CD4-positive, alpha-beta T cell (primary cell): ENCODE results near the gene UTP25. TPM values are rescaled to one million over a fixed set of nuclear protein-coding genes. Genes with fewer than 3 reads are reported as not detected.
A peak's percentile ranks its signal among the peaks of the same experiment; 100 is the strongest.

ENCODE experiments used
- ATAC-seq: fragments of 200-7000 bp; cut with Tn5 transposase; one replicate; pipeline ENCODE4 v1.10.0; 2022; ENCODE audit warnings: mild to moderate bottlenecking; ENCODE audit not compliant: poor library complexity
- CTCF ChIA-PET: fragments of 350-600 bp; sonication (Branson Sonifier 250); formaldehyde crosslinking; loops from one replicate; lab custom pipeline; 2021; ENCODE audit warnings: antibody characterized with exemption, inconsistent platforms; lab: Charles Lee
- POLR2A ChIA-PET: fragments of 350-600 bp; sonication (Branson Sonifier 250); formaldehyde crosslinking; loops from one replicate; lab custom pipeline; 2021; ENCODE audit warnings: antibody characterized with exemption, inconsistent platforms; lab: Charles Lee
- DNase-seq, 14 experiments: peaks; one replicate each; pipeline ENCODE4 v3.0.0-alpha.2; 2013 to 2020; ENCODE audit warnings: mixed read lengths in 2 of 14
- H3K27ac ChIP-seq, 2 donors: one replicate each; pipeline versions ENCODE4 v1.5.1 to v1.7.0; 2013; ENCODE audit warnings: low read length in 2 of 2, low read depth in 1 of 2, mild to moderate bottlenecking in 1 of 2
- H3K27me3 ChIP-seq, 2 experiments: 1 replicate in 1 of 2; 2 replicates in 1 of 2; pipeline versions ENCODE4 v1.6.1 to v1.7.0; 2013; ENCODE audit warnings: low read length in 2 of 2, control low read depth in 1 of 2, mild to moderate bottlenecking in 1 of 2, moderate library complexity in 1 of 2; ENCODE audit not compliant: insufficient read depth in 2 of 2, control insufficient read depth in 1 of 2
- H3K36me3 ChIP-seq: one replicate; pipeline ENCODE4 v1.6.1; 2013; ENCODE audit warnings: low read length, control low read depth; ENCODE audit not compliant: insufficient read depth
- H3K4me1 ChIP-seq: one replicate; pipeline ENCODE4 v1.6.1; 2013; ENCODE audit warnings: low read length, control low read depth; ENCODE audit not compliant: insufficient read depth
- H3K4me3 ChIP-seq: one replicate; pipeline ENCODE4 v1.5.1; 2013; ENCODE audit warnings: mild to moderate bottlenecking, low read length, moderate library complexity
- H3K9me3 ChIP-seq, 2 experiments: 1 replicate in 1 of 2; 2 replicates in 1 of 2; pipeline versions ENCODE4 v1.6.1 to v1.7.0; 2013; ENCODE audit warnings: low read length in 2 of 2, mild to moderate bottlenecking in 2 of 2, control low read depth in 1 of 2, moderate library complexity in 1 of 2; ENCODE audit not compliant: control insufficient read depth in 1 of 2, insufficient read depth in 1 of 2
- H3K27ac Mint-ChIP-seq: one replicate; pipeline ENCODE4 v1.8.0; 2020; ENCODE audit warnings: mixed read lengths
- H3K27me3 Mint-ChIP-seq: one replicate; pipeline ENCODE4 v1.8.0; 2021; ENCODE audit warnings: mixed read lengths
- H3K36me3 Mint-ChIP-seq: one replicate; pipeline ENCODE4 v1.8.0; 2021; ENCODE audit warnings: low read depth, mixed read lengths
- H3K4me1 Mint-ChIP-seq: one replicate; pipeline ENCODE4 v1.8.0; 2021; ENCODE audit warnings: low read depth, mixed read lengths
- H3K4me3 Mint-ChIP-seq: one replicate; pipeline ENCODE4 v1.8.0; 2020; ENCODE audit warnings: mild to moderate bottlenecking, mixed read lengths
- H3K9me3 Mint-ChIP-seq: one replicate; pipeline ENCODE4 v1.8.0; 2020; ENCODE audit warnings: mixed read lengths
- CTCF ChIP-seq: fragments of 200-600 bp; IDR thresholded peaks from one replicate; pipeline ENCODE4 v1.8.0; 2022; ENCODE audit warnings: antibody characterized with exemption, mild to moderate bottlenecking
- intact Hi-C, 2 experiments: fragments of 100-400 bp; cut with DNase I in 1 of 2; cut with micrococcal nuclease in 1 of 2; formaldehyde crosslinking; loops; one replicate each; pipeline versions ENCODE4 v1.15.1 to v1.9.0; 2023 to 2025; cut with DNase I, micrococcal nuclease
- total RNA-seq, 174 experiments: library from RNA in 2 of 174; stranded (reverse) in 2 of 174; gene quantifications; one replicate each; pipeline ENCODE4 v1.2.3 and lab custom pipeline; 2021 to 2026

Gene UTP25
- total RNA-seq, 2 experiments from 2014 or later, result 6.0 to 6.4 TPM

- H3K4me1 Mint-ChIP-seq, result peaks cover 46% of the 10 kb centered on the region
- intact Hi-C loops, result no loop called here
- H3K27ac ChIP-seq, result peak overlapping the region; percentile 3 to 12
- H3K27me3 Mint-ChIP-seq, result no peaks in the 10 kb centered on the region
- no peak overlapping the region for H3K4me3 Mint-ChIP-seq
- ChIA-PET POLR2A (interaction anchor here (1.6 to 11.3 kb wide), 3 partner anchors 13 to 56 kb away, joined by 4 to 245 read pairs (median 22); partner anchors contain the start of gene TRAF3IP3), CTCF (interaction anchor here (1.0 to 1.4 kb wide), 2 partner anchors 11 to 43 kb away, joined by 3 to 5 read pairs; no protein-coding TSS in a partner anchor)
- H3K27me3 ChIP-seq, result no peaks in the 10 kb centered on the region
- H3K4me1 ChIP-seq, result peaks cover 35% of the 10 kb centered on the region
- no peaks in the 10 kb centered on the region for H3K9me3 ChIP-seq
- no peak for ATAC-seq
- H3K27ac Mint-ChIP-seq, result peak overlapping the region; percentile 97
- peaks cover 70% of the 10 kb centered on the region for H3K36me3 Mint-ChIP-seq
- DNase-seq, result no peak
- no peak overlapping the region for H3K4me3 ChIP-seq
- peaks cover 79% of the 10 kb centered on the region for H3K36me3 ChIP-seq
- TF ChIP-seq CTCF, result no peak
- no peaks in the 10 kb centered on the region for H3K9me3 Mint-ChIP-seq
Observed at GRCh38 chr1:209780268-209780667, 47.5 kb upstream of the UTP25 start.

- Histone ChIP-seq H3K4me3 (no peak overlapping the region), H3K4me1 (peaks cover 24% of the 10 kb centered on the region), H3K27ac (peak overlapping the region; percentile 74 to 94), H3K36me3 (peaks cover 48% of the 10 kb centered on the region), H3K27me3 (no peaks in the 10 kb centered on the region), H3K9me3 (no peaks in the 10 kb centered on the region)
- no peaks in the 10 kb centered on the region for H3K9me3 Mint-ChIP-seq
- intact Hi-C loops, result loop anchor here in 1 of 2 experiments (1.0 kb wide), 1 partner anchor 13 kb away; no protein-coding TSS in a partner anchor
- no peak for TF ChIP-seq CTCF
- ATAC-seq (no peak), DNase-seq (no peak)
- peaks cover 38% of the 10 kb centered on the region for H3K4me1 Mint-ChIP-seq
- H3K27ac Mint-ChIP-seq, result peak overlapping the region; percentile 97
- H3K27me3 Mint-ChIP-seq, result peaks cover 9% of the 10 kb centered on the region
- ChIA-PET CTCF (interaction anchor here (2.0 to 2.3 kb wide), 2 partner anchors 10 to 15 kb away, joined by 5 to 8 read pairs; no protein-coding TSS in a partner anchor), POLR2A (interaction anchor here (1.0 to 11.3 kb wide), 6 partner anchors 9 to 39 kb away, joined by 3 to 245 read pairs (median 26); partner anchors contain the start of gene TRAF3IP3)
- H3K36me3 Mint-ChIP-seq, result peaks cover 56% of the 10 kb centered on the region
- H3K4me3 Mint-ChIP-seq, result peak overlapping the region; percentile 62
Observed at GRCh38 chr1:209783386-209783785, 44.4 kb upstream of the UTP25 start.

GRCh38 chr1:209784265-209785169 lies 43.3 kb upstream of the UTP25 start, which contains the start of gene C1orf74:
C1orf74 (minus strand) TSS chr1:209784559; CDS start chr1:209783634, 925 bp downstream.
- POLR2A ChIA-PET, result interaction anchor here (0.7 to 11.3 kb wide), 14 partner anchors 9 to 60 kb away, joined by 3 to 245 read pairs (median 6); partner anchors contain the start of genes IRF6, TRAF3IP3 and UTP25
- CTCF ChIA-PET, result interaction anchor here (0.8 to 3.7 kb wide), 5 partner anchors 11 to 43 kb away, joined by 3 to 9 read pairs (median 5); partner anchors contain the start of gene UTP25
- intact Hi-C loops, result loop anchor here in 1 of 2 experiments (1.0 kb wide), 2 partner anchors 15 to 43 kb away; partner anchors contain the start of gene UTP25
- H3K9me3 Mint-ChIP-seq, result no peaks in the 10 kb centered on the region
- DNase-seq (peak; percentile 98 to 100 (median 99)), ATAC-seq (peak; percentile 98)
- peaks cover 17% of the 10 kb centered on the region for H3K27me3 Mint-ChIP-seq
- H3K4me3 Mint-ChIP-seq, result peak within 1 kb of the TSS; percentile 93
- Histone ChIP-seq H3K9me3 (no peaks in the 10 kb centered on the region), H3K4me3 (peak within 1 kb of the TSS; percentile 69), H3K27me3 (no peaks in the 10 kb centered on the region), H3K36me3 (peaks cover 37% of the 10 kb centered on the region), H3K4me1 (peaks cover 24% of the 10 kb centered on the region), H3K27ac (peak within 1 kb of the TSS; percentile 74 to 94)
- H3K4me1 Mint-ChIP-seq, result peaks cover 28% of the 10 kb centered on the region
- H3K36me3 Mint-ChIP-seq, result peaks cover 44% of the 10 kb centered on the region
- TF ChIP-seq CTCF, result no peak
- H3K27ac Mint-ChIP-seq, result peak within 1 kb of the TSS; percentile 97
